ENCODE measurements around the gene METTL1.

The METTL1 gene

GRCh38 chr12:57735952-57736740 is 35.8 kb downstream of the METTL1 start:
- peak; percentile 59 for DNase-seq

- peak; percentile 33 for DNase-seq
These were observed 36.6 kb downstream of the METTL1 start for GRCh38 chr12:57735198-57735855.

GRCh38 chr12:57734591-57734990 is 37.3 kb downstream of the METTL1 start:
- DNase-seq, result no peak

GRCh38 chr12:57733928-57734327 is 38.0 kb downstream of the METTL1 start:
- DNase-seq, result no peak

- DNase-seq, result no peak
These were observed 38.9 kb downstream of the METTL1 start for GRCh38 chr12:57732726-57733593.

GRCh38 chr12:57732270-57732669 is 39.6 kb downstream of the METTL1 start:
- DNase-seq, result no peak

- no peak for DNase-seq
These were observed 40.4 kb downstream of the METTL1 start for GRCh38 chr12:57731411-57732080.

GRCh38 chr12:57730336-57731067 is 41.4 kb downstream of the METTL1 start:
- DNase-seq, result no peak

- no peak for DNase-seq
These were observed 42.5 kb downstream of the METTL1 start for GRCh38 chr12:57729321-57729844.

- DNase-seq, result no peak
These were observed 44.0 kb downstream of the METTL1 start for GRCh38 chr12:57727758-57728395.

- peak; percentile 68 for DNase-seq
These were observed 44.8 kb downstream of the METTL1 start for GRCh38 chr12:57726884-57727757.

- DNase-seq, result peak; percentile 86
These were observed 45.6 kb downstream of the METTL1 start for GRCh38 chr12:57726151-57726883.

- no peak for DNase-seq
These were observed 46.1 kb downstream of the METTL1 start for GRCh38 chr12:57725851-57726150.

GRCh38 chr12:57724936-57725740 is 46.8 kb downstream of the METTL1 start:
- DNase-seq, result no peak

- DNase-seq, result no peak
These were observed 47.6 kb downstream of the METTL1 start for GRCh38 chr12:57724003-57724935.

GRCh38 chr12:57723630-57723962 is 48.3 kb downstream of the METTL1 start:
- DNase-seq, result no peak

GRCh38 chr12:57722716-57723629 is 48.9 kb downstream of the METTL1 start:
- DNase-seq, result peak; percentile 6
